ENCODE measurements around the gene OPCML.

DNA sequence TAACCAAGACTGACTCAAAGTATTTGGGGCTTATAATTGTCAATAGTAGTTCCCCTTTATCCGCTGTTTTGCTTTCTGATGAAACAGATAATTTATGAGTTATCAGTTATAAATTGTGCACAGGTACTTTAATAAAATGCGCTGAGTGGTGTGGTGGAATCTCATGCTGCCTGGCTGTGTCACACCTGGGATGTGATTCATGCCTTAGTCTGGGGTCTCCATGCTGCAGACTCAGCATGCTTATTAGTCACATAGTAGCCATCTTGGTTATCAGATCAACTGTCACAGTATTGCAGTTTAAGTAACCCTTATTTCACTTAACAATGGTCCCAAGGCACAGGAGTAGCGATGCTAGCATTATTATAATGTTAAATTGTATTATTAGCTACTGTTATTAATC is 1166.7 kb downstream of the OPCML start:
- no peak for TF ChIP-seq EZH2 (IDR thresholded peaks at IDR 0.05; ENCODE audit: borderline replicate concordance, insufficient read depth, low read depth, low read length, poor library complexity, severe bottlenecking)
- TF ChIP-seq, protein P1, sequence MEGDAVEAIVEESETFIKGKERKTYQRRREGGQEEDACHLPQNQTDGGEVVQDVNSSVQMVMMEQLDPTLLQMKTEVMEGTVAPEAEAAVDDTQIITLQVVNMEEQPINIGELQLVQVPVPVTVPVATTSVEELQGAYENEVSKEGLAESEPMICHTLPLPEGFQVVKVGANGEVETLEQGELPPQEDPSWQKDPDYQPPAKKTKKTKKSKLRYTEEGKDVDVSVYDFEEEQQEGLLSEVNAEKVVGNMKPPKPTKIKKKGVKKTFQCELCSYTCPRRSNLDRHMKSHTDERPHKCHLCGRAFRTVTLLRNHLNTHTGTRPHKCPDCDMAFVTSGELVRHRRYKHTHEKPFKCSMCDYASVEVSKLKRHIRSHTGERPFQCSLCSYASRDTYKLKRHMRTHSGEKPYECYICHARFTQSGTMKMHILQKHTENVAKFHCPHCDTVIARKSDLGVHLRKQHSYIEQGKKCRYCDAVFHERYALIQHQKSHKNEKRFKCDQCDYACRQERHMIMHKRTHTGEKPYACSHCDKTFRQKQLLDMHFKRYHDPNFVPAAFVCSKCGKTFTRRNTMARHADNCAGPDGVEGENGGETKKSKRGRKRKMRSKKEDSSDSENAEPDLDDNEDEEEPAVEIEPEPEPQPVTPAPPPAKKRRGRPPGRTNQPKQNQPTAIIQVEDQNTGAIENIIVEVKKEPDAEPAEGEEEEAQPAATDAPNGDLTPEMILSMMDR (IDR thresholded peaks at IDR 0.05), result no peak
